Measurements from ENCODE around the gene TLCD5.

GRCh38 chr11:120350637-120351036 lies 25.5 kb downstream of the TLCD5 start:
- TF ChIP-seq ZNF274 (IDR thresholded peaks at IDR 0.05; ENCODE audit: low read depth, low read length) (no peak), YY1 (IDR thresholded peaks at IDR 0.05; ENCODE audit: insufficient read depth, insufficient read length) (no peak), SUZ12 (IDR thresholded peaks at IDR 0.05; ENCODE audit: extremely low read depth, insufficient read depth, insufficient read length) (no peak)

All from NT2/D1 (cell line).